Left forelimb (tissue), 1 donor: ENCODE measurements around the gene VASN.

Source experiments
- DNase-seq: peaks from one replicate; pipeline ENCODE4 v3.0.0-alpha.2; 2018; ENCODE audit warnings: low spot score

The VASN gene

DNA sequence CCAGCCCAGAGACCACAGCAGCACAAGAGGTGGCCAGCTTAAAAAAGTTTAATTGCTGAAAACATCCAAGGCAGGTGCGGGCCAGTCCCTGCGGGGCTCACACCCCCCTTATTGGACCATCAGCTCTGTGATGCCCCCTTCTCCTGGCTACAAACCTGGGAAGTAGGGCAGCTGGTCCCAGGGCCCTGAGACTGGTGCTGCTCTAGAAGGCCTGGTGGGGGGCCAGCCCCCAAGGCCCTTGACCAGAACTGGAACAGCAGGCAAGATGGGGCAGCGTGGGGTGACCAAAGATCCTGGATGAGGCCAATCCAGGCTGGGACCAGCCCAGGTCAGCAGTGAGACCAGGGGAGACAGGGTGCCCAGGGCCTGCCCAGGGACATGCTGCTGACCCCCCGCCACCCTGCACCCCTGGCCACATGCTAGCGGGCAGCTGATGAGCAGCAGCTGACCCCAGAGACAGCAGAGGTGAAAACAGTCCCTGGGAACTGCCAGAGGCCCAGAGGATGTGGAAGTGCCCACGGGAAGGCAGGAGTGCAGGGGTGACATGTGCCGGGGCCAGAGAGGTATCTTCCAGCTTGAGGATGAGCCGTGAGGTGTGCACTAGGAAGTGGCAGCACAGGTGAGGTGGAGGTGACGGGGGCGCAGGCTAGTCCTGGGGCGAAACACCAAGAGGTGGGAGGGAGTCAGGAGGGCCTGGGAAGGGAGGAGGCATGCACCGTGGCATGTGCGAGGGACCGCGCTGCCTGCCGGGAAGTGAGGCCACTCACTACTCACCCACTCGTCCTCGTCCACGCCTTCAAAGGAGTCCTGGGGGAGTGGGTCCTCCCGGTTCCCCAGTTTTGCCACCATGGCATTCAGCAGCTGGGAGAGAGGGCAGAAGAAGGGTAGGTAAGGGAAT lies 16.9 kb upstream of the VASN start:
- no peak for DNase-seq

DNA sequence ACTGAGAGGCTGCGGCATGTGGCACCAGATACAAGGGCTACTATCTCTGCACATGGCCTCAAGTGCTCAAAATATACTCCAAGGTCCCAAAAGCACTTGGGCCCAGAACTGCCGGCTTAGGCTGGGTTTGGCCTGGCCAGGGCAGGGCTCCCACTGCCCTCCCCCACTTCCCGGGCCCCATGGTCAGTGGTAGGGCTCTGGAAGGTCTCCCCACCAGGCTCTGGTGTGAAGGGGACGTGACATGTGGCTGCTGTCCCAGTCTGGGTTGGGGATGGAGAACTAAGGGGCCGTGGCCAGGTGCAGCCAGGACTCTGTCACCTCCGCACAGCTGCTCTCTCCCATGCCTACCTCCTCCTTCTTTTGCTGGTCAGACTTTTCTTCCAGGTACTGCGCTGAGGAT lies 14.8 kb upstream of the VASN start:
- DNase-seq: no peak

DNA sequence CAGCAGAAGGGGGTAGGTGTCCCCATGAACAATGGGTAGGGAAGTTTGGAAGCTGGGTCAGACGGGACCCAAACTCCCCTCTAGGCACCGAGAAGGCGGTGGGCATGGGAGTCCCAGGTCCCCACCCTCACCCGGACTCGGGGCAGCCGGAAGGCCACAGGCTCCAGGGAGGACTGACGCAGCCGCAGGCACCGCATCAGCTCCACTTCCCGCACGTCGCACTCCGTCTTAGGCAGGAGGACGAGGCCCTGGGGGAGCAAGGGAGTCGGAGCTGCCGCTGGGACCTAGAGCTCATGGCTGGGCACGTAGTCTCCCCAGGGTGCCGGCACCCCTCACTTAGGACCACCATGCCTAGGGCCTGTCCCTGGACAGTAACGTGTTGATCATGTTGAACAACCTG lies 13.4 kb upstream of the VASN start:
- DNase-seq: no peak

DNA sequence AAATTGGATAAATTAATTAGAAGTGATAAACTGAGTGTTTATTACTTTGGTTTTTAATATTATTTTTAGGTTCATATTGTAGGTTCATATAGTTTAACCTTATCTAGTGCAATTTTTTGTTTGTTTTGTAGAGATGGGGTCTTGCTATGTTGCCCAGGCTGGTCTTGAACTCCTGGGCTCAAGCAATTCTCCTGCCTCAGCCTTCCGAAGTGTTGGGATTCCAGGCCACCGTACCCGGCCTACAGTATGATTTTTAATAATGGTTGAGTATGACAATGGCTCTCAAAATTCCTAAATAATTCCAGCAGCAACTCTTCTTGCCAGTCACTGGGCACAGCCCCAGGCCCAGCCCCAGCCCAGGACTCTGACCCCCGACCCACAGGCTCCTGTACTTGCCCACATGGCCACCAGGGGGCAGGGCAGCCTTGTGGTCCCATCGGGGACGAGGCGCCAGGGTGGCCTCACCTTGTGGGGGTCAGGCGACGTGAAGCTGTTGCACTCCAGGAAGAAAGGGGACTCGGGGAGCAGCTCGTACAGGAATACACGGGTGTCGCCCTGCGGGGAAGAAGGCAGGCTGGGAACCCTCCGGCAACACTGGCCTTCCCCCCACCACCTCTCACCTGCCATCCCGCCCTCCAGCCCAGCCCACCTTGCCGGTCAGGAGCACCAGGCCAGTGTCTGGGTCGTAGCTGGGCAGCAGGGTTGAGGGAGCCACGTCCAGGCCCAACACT lies 12.7 kb upstream of the VASN start:
- DNase-seq: no peak

DNA sequence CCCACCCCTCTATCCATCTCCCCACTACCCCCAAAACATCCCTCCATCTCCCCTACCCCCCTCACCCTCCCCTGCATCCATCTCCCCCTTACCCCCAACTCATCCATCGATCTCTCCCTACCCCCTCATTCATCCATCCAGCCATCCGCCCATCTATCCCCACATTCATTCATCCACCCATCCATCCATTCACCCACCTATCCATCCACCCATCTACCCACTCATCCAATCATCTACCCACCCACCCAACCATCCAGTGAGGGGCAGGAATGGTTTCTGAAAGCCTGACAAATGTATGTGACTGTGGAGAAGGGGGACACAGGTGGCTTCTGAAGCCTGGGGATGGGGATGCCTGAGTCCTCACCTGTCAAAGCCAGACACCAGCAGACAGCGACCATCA lies 11.7 kb upstream of the VASN start:
- no peak for DNase-seq

DNA sequence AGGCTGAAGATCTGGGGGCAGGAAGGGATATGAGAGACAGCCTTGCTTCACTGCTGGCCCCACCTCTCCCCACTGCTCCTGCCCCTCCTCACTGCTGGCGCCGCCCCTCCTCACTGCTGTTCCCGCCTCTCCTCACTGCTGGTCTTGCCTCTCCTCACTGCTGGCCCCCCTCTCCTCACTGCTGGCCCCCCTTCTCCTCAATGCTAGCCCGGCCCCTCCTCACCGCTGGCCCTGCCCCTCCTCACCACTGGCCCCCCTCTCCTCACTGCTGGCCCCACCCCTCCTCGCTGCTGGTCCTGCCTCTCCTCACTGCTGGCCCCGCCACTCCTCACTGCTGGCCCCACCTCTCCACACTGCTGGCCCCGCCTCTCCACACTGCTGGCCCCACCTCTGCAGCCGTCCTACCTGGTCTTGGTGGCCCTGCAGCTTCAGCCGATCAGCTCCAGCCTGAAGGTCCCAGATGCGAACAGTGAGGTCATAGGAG lies 11.1 kb upstream of the VASN start:
- no peak for DNase-seq

DNA sequence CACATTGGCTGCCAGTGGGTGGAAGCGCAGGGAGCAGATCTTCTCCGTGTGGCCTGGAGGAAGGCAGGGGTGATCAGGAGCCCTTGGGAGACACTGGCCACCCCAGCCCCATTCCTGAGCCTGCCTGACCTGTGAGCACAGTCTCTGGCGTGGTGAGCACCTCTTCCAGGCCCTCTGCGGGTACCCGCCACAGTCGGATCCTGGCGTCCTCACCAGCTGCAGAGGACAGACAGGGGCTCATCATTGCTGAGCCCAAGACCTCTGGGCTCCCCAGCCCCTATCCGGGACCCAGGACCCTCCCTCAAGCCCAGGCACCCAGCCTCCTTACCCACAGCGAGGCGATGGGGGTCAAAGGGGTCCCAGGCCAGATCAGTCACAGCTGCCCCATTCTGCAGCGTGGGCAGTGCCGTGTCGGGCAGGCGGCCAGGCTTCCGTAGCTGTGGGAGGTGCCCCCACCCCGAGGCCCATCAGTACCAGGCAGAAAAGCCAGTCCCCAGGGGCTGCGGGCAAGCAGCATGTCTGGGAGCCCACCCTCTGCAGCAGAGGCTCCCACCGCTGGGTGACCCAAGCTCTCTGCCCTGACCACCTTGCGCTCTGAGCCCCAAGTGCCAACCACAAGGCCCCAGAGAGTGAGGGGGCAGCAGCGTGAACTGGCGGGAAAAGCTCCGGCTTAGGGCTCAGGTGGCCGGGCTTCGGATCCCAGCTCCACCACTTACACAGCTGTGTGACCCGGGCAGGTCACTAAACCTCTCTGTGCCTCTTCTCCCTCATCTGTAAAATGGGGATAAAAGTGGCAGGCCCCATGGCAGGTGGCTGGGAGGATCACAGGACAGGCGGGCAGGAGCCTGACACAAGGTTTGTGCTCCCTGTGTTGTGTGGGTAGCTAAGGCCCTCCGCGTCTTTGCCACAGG lies 10.4 kb upstream of the VASN start:
- no peak for DNase-seq

DNA sequence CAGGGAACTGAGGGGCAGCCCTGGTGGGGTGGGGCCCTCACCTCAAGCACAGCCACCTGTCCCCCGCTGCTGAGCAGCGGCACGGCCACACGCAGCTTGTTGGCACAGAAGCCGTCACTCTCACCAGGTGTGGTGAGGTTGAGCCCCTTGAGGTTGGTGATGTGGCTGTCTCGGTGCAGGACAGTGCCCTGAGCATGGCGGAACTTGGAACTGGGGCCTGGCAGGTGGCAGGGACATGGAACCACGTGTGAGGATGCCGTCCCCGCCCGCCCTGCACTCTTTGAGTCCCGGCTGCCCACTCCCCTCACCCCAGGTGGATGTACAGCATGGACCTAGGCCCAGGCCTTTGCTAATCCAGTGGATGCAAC lies 9.7 kb upstream of the VASN start:
- DNase-seq: no peak

DNA sequence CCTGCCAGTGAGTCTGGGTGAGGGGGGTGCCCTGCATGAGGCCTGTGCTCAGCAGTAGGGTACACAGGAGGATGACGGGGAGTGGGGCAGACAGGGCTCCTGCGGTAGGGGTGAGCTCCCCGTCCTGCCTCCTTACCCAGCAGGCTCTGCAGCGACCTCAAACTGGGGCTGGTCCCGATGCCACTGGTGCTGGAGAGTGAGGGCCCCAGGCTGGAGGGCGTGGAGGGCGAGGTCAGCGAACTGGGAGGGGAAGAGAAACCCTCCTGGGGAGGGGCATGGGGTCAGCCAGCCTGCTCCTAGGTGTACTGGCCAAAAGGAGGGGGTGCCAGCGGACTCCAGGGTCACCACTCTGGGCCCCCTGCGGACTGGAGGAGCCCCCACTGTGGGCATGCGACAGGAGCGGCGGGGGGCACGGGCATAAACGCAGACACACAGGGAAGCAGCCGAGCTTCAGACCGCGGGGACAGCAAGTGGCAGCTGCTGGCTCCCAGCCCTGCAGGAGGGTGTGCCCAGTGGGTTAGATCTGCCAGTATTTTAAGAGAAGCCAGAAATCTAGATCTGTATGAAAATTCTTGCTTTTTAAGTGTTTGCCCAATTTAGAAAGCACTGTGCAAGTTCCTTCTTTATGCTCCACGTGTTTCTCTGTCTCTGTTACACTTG lies 9.0 kb upstream of the VASN start:
- DNase-seq: no peak

DNA sequence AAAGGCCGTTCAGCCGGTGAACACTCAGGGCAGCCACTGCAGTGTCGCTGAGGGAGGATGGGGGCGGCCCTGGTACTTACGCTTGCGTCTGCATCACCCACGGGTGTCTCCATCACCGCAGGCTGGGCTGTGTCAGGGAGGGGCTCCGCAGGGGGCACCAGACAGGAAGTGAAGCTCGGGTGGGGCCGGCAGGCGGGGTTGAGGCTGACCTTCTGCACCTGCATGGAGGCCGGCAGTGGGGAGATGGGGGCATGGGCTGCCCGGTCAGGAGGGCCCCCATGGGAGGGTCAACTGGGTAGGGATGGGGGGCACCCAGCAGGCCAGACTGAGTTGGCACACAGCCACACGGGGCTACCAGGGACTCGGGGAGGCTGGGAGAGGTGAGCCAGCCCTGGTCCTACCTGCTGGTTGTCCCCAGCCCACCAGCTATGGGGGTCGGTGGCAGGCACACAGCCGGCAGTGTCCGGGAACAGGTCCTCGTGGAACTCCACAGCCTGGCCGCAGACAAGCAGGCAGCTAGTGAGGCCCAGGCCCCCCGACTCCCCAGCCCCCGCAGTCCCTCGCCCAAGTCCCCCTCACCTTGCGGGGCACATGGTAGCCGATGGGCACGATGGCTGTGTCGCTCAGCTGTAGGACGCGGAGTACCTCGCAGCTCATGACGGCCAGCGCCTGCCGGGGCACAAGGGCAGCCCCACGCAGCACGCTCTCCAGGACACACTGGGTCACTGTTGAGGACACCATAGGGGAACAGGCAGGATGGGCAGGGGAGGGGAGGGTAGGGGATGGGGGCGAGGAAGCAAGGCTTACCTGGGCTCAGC lies 7.2 kb upstream of the VASN start:
- no peak for DNase-seq

DNA sequence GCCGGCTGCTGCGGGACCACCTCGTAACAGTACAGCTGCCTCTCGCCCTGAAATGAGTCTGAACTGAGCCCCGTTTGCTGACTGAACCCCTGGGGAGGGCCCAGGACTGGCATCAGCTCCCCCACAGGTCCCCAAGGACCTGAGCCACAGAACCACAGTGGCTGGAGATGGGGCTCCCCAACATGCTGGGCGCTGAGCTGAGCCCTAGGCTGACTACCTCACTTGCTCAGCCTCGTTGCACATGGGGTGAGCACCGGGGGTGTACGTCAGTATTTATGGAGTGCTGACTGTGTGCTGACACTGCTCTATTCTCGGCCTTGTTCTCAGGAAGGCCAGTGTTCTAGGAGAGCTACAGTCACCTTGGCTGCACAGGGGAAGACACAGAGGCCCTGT lies 6.6 kb upstream of the VASN start:
- no peak for DNase-seq

DNA sequence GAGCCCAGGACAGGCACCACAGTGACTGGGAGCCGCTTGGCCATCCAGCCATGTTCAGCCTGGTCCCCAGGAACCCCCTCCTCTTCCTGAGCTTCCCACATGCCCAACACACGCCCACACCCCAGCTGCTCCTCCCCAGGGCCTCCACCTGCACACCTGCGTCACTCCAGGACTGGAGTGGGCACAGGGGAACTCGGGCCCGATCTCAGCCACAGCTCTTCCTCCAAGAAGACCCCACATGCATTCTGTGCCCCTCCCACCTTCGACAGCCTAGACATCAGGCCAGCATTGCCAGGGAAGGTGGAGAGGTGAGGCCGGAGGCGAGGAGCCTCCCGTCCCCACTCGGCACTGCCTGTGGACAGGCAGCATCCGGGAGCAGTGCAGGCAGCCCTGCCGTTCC lies 6.0 kb upstream of the VASN start:
- no peak for DNase-seq

DNA sequence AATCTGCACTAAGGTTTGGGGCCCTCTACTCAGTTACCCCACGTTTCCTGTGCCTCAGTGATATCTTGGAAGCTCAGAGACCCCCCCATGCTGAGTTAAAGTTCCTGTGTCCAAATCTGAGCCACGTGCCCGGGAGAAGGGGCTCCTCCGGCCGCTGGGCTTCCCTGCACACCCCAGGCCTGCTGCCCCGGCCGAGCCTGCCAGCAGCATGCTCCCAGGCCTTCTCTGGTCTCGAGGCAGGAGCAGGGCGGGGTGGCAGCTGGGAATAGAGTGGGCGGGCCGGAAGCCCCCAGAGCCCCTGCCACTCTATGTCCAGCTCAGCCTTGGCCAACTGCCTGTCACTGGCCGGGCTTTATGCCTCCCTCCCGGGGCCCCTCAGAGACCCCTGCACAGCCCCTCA lies 5.6 kb upstream of the VASN start:
- no peak for DNase-seq

DNA sequence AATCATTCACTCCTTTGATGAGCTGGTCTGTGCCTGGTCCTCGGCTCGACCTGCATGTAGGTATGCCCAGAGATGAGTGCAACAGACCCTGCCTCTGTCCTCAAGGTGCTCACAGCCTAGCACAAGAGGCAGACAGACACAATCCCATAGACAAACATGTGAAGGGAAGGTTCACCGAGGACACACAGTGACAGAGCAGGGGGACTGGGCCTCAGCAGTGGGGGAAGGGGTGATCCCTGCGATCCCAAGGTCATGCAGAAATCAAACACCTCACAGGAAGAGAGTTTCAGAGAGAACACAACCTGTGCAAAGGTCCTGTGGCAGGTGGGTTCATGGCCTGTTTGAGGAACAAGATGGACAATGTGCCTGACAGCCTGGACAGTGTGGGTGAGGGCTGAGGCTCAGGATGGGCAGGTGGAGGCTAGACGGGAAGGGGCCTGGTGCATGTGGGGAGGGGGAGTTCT lies 4.2 kb upstream of the VASN start:
- no peak for DNase-seq

DNA sequence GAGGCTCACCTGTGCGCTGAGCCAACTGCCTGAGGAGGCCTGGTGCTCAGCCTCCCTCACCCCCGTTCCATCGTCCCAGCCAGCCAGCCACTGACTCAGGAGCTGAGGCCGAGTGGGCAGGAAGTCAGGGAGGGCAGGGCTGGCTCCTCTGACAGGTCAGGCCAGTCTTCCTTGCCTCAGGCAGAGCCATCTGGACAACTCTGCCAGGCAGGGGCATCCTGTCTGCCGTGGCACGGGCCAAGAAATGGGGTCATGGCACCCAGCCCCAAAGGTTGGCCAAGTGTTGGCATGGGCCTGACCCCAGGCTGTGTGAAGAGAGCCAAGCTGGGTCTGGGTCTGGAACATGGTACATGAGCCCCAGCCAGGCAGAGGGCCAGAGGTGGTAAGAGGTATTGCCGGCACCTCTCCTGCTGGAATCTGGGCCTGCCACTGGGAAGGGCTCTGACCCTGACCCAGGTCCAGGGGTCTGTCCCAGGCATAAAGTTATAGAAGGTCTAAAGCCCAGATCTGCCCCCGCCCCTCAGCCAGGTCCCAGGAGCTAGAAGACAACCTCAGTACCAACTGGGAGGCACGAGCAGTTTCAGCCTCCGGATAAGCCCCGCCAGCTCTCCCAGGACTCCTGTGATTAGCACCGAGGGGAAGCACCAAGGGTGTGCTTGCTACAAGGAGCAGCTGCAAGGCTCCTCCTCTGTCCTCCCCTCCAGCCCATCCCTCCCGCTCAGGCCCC lies 2.5 kb upstream of the VASN start:
- no peak for DNase-seq

DNA sequence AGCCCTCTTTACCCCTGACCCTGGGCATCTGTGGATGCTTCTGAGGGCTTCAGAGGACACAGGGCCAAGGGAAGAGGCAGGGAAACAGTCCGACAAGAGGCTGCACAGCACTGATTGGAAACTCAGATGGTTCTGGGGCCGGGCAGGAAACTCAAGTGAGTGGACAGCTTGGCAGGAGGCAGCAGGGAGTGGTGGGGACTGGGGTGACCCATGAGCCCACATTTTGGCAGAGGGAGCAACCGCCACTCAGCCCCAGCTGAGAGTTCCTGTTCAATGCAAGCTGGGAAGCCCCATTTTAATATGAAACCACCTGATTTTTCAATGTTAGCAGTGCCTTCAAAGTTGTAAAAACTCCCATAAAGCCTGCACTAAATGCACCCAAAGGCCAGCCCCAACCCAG lies 1.5 kb upstream of the VASN start:
- DNase-seq: no peak

DNA sequence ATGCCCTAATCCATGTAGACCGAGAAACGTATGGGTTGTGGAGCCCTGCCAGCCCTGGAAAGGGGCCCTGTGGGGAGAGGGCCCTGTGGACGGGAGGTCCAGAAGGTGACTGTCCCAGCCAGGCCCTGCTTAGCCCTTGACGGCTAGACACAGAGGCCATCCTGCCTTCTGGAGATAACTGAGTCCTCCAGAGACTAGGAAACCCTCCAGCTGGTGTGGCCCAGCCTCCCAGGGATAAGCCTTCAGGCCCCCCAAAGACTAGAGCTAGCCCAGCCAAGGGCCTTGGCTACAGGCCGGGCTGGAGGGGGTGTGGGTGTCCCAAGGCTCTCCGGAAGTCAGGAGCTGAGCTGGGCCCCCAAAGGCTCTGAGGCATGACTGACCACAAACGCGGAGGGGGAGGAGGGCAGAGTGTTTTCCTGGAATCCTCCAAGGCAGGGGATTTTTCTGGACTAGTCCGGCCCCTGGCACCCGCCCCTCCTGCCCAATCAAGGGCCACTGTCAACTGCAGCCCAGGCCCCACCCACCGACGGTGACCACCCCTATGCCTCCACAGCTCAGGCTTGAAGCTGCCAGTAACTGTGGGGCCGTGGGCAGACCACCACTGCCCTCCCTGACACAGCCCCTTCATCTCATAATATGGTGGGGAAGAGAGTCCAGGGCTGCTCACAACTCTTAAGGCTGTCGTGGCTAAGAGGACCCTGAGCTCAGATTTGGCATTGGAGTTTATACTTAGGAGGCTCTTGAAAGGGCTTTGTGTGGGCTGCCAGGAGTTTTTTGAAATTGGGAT lies 885 bp upstream of the VASN start:
- no peak for DNase-seq

DNA sequence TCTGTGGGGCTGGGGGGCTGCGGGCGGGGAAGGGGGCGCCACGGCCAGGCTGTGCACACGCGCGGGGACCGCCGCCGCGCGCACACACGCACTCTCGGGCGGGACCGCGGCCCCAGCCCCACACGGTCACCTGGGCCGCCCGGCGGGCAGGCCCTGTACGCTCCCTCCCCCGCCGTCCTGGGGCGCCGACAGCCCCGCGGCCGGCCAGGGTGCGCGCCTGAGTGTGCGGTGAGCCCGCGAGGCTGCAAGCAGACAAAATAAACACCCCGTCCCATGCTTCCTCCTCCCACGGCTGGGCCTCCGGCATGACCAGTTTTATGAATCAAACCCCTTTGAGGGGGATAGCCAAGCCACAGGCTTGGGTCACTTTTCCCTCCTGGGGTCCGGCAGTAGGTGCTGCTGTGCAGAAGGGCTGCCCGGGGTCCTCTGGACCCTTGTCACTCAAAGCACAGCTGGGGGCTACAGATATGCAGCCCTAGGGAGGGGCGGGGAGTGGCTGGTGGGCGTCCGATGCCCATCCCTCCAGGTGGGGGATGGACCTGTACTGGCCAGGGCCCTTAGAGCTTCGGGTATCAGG lies 441 bp downstream of the VASN start:
- DNase-seq: no peak
